NOMO-1 treated with dmso at 0.1 percent for 144 hours (cell line): ENCODE results near the gene UROS.
A peak's percentile ranks its signal among the peaks of the same experiment; 100 is the strongest.

ENCODE experiments used
- DNase-seq: peaks from one replicate; lab custom pipeline; 2025; ENCODE audit not compliant: unreplicated experiment; lab: John Stamatoyannopoulos, UW

Gene UROS

GRCh38 chr10:125822878-125823662 lies at the start of gene UROS, which contains the start of gene BCCIP:
TSS of gene UROS (minus strand) at chr10:125823258. CDS start at chr10:125816499, 6,759 bp downstream.
TSS of gene BCCIP (plus strand) at chr10:125823546. CDS start at chr10:125823558, 12 bp downstream.
- DNase-seq = peak; percentile 93

GRCh38 chr10:125871338-125871737 lies 48.3 kb upstream of the UROS start:
- no peak for DNase-seq

DNA sequence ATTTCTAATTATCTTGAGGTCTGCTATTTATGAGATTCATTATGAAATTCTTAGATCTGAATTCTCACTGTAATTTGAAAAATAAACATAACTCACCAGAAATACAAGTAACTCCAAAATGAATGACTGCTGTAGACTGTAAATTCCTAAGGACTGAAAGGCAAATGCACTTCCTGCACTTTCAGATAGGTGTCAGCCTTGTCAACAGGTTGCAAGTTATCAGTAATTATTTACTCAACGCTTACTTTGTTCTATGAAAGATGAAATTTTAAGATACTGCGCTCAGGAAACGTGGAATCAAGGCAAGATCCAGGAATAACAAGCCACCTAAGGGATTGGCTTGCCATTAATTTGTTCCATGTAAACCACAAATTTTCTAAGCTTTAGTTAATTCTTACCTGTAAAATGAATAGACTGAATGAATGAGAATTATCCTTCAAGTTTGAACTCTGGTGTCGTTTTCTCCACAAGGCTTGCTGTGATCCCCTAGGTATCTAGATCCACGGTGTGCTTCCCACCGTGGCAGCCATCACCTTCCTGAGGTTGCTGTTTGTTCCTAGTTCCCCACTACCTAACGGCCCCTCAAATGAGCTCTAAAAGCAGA lies 45.4 kb upstream of the UROS start:
- no peak for DNase-seq

DNA sequence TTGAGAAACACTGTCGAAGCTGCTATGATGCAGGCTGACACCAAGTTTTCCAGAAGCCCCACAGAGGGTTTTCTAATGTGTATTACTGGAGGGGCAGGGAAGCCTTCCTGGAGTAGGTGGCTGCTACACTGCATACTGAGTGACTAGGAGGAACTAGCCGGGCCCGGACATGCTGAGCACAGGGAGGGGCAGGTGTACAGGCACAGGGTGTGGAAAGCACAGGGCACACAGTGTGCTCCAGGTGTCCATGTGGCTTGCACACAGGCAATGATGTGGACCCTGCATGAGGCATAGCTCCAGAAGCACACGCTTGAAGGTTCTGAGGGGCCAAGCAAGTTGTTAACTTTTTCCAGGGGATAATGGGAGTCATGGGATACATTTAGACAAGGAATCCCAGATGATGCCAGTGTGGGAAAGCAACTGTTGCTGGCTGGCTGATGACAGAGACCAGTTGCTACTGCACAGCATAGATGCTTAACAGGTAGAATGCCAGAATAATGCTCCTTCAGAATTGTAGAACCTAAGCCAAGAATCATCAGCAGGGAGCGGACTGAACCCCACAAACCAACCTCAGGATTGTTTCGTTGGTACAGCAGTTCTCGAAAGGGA lies 43.5 kb upstream of the UROS start:
- DNase-seq = no peak

- no peak for DNase-seq
These were observed 42.1 kb upstream of the UROS start for GRCh38 chr10:125865120-125865519.

GRCh38 chr10:125859128-125859817 lies 36.2 kb upstream of the UROS start:
- no peak for DNase-seq

- DNase-seq = no peak
These were observed 34.2 kb upstream of the UROS start for GRCh38 chr10:125857185-125857760.

GRCh38 chr10:125852487-125852886 lies 29.4 kb upstream of the UROS start:
- no peak for DNase-seq

GRCh38 chr10:125850766-125851731 lies 28.0 kb upstream of the UROS start:
- DNase-seq = no peak

GRCh38 chr10:125849448-125849847 lies 26.4 kb upstream of the UROS start:
- no peak for DNase-seq

DNA sequence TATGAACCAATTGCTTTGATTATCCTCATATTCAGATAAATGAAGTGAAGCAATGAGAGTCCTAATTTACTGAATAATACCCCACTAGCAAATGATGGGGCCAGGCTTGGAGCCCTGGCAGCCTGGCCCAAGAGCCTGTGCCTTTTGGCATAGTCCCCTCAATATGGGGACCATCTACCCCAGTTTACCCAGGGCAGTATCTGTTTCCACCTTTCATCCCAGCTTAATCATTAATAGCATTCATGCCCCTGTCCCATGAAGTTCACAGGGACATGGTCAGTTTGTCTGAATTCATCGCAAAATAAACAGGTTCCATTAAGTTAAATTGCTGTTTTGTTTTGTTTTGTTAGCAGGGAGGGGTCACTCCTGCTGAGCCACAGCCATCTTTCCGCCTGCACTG lies 25.8 kb upstream of the UROS start:
- no peak for DNase-seq

DNA sequence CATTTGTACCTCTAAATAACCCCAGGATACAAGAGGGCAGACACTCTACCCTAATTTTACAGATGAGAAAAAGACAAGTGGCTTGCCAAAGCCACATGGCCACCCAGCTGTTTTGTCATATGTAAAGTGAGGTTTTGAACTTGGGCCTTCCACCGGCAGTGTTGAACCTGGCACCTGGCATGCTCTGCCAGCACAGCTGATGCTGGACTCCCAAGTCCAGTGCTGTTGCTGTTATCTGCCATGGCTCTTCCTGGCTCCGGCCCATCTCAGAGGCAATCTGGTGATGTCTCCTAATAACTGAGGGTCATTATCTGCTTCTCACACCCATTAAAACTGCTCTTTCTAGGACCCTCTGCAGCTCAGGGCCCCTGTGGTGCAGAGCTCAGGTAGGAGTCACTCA lies 25.3 kb upstream of the UROS start:
- no peak for DNase-seq

- DNase-seq = no peak
These were observed 23.8 kb upstream of the UROS start for GRCh38 chr10:125846894-125847293.

DNA sequence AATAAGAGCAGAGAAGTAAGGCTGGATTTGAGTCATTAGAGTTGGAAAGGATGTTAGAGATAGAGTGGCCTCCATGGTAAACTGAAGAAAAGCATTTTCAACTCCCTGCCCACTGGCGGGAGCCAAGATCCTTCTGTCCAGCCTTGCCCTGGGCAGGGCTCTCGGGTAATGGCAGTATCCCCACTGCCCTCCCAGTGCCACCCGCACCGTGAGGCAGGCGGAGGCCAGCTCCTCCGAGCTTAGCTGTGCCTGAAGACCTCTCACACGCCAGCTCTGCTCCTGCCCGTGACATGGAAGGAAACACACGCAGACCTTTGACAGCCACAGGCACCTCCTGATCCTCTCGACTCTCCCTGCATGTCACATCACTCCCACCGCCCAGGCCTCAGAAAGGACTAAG lies 22.6 kb upstream of the UROS start:
- DNase-seq = no peak

DNA sequence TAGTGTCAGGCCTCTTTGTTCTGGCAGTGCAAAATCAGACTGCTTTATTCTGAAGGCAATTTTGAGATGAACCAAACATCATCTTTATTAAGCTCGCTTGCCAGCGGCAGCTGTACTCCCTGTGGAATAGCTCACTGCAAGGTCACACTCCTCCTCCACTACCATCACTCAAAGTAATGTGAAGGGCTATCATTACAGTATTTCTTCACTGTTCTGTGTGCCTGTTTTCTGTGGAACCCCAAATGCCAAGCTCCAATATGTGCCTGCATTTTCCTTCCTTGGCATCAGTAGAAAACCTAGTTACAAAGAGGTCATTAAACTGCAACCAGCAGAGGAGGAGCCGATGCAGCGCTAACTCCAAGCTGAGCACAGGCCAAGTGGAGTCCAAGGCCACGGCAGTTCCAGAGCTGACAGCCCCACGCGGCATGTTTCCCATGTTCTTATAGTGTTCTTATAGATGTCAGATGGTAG lies 21.7 kb upstream of the UROS start:
- no peak for DNase-seq

DNA sequence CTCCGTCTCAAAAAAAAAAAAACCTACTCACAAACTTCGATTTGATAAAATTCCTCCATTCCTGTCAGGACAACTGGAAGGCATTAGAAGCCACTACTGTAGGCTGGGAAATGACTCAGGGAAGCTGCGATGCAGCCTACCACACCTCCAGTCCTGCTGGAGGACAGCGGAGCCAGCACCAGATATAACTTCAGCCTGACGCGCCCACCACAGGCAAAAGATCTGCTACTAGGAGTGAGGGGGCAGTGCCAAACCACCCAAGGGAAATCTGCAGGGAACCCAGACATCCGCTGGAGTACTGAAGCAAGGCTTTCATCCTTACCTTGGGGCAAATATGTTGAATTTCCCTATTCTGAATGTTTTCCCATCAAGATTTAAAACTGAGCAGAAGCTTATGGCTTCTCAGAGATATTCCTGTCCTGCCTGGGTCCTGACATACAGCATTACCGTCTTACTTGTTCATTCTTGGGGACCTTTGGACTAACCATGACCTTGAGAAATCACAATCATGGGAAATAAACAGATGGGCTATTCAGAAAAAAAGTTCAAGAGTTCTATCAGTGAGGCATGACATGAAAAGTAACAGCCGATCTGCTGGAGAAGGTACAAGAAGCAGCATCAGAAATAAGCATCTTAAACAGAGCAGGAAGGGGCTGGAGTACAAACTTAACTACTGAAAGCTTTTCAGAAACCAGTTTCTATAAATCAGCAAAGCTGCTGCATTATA lies 20.7 kb upstream of the UROS start:
- no peak for DNase-seq

GRCh38 chr10:125840955-125841354 lies 17.9 kb upstream of the UROS start:
- DNase-seq = no peak

- no peak for DNase-seq
These were observed 17.3 kb upstream of the UROS start for GRCh38 chr10:125840406-125840805.
